Renal cortex interstitium (tissue), 11 donors: ENCODE measurements around the gene CRACR2A. TPM values are rescaled to one million over a fixed set of nuclear protein-coding genes. Genes with fewer than 3 reads are reported as not detected.

Source experiments
- DNase-seq, 11 donors: peaks; one replicate each; pipeline ENCODE4 v3.0.0-alpha.2; 2013; ENCODE audit warnings: low read depth in 9 of 11, low spot score in 4 of 11; ENCODE audit errors: extremely low read depth in 1 of 11
- polyA plus RNA-seq, 3 donors: library from polyadenylated mRNA; unstranded; fragments of 120-200 nt; gene quantifications; one replicate each; pipeline ENCODE4 v1.2.1, GENCODE V29; 2013; ENCODE audit not compliant: insufficient read length in 3 of 3

Gene CRACR2A
- polyA plus RNA-seq, 3 donors, result 1.3 to 2.2 (median 1.5) TPM

- no peak for DNase-seq
Measured at GRCh38 chr12:3730111-3730510, 22.8 kb downstream of the CRACR2A start.

DNA sequence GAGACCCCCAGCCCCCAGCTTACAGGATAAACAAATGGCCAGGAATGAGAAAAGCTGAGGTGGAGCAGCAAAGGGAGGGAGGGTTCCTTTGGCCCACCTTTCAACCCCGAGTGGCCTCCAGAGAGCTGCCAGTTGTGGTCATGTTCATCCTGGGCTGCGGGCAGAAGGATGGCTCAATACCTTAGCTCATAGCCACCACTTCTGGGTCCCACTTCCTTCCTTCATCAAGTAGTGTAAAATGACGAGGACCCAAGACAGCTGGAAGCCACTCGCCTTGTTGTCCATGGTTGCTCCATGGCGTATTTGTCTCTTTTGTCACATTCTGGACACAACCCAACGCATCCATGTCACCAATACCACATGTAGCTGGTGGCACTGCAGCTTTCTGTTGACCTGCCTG, 24.2 kb downstream of the CRACR2A start:
- DNase-seq, result no peak

DNA sequence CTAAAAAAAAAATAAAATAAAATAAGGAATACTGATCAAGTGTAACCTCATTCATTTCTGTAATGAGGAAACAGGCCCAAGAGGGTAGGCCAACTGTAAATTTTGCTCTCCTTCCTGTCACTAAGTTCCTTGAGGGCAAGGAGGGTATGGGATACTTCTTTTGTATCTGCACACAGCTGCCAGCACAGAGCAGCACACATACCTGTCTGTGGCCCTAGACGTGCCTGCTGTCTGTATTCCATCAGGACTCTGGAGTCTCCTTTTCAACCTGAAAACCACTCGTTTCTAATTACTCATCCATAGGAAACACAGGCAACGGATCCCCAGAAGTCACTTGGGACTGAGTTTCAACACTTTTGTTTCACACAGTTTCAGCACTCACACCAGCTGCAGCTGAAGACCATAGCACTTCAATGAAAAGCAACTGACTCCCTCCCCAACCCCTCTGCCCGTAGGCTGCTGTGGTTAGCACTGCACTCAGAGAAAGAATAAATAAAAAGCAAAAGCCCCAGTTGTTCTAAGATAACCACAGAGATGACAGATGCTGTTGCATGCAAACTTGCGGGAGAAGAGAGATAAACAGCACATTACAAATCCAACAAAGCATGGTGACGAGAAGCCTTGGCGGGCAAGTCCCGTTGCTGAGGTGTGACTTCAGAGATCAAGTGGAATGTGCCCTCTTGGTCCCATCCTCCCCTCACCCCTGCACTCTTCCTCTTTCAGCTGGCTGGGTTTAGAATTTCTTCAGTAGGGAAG, 24.9 kb downstream of the CRACR2A start:
- DNase-seq, result no peak

- DNase-seq, result no peak
Measured at GRCh38 chr12:3727354-3727753, 25.6 kb downstream of the CRACR2A start.

GRCh38 chr12:3726456-3726855, 26.5 kb downstream of the CRACR2A start:
- DNase-seq, result no peak

GRCh38 chr12:3725388-3726115, 27.4 kb downstream of the CRACR2A start:
- no peak for DNase-seq

- peak in 1 of 11 donors; percentile 18 for DNase-seq
Measured at GRCh38 chr12:3723916-3724805, 28.7 kb downstream of the CRACR2A start.

GRCh38 chr12:3722368-3722767, 30.5 kb downstream of the CRACR2A start:
- DNase-seq, result no peak

GRCh38 chr12:3720772-3721171, 32.1 kb downstream of the CRACR2A start:
- DNase-seq, result no peak

GRCh38 chr12:3718100-3718499, 34.8 kb downstream of the CRACR2A start:
- DNase-seq, result no peak

DNA sequence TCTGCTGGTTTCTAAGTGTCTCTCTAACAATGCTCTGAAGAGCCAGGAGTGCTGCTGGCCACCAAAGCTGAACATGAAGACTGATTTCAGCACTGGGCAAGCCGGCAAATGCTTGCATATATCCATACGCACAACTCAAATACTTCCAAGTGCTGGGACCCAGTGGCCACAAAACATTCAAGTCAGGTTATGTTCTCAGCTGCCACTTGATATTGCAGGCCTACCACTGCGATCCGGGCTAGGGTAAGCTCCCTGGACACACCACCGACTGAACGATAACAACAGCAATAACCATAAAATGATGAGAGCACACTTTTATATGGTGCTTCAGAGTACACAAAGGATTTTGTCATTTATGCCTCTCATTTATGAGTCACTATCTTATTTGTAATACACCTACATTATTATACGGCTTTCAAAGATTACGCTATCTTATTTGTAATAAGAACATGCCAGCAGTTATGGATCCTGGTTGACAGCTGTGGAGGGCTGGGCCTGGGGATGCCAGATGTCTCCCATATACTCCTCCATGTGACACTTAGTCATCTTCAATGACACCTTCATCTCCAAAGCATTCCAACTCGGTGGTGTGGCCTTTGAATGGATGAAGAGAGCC, 35.5 kb downstream of the CRACR2A start:
- DNase-seq, result no peak

DNA sequence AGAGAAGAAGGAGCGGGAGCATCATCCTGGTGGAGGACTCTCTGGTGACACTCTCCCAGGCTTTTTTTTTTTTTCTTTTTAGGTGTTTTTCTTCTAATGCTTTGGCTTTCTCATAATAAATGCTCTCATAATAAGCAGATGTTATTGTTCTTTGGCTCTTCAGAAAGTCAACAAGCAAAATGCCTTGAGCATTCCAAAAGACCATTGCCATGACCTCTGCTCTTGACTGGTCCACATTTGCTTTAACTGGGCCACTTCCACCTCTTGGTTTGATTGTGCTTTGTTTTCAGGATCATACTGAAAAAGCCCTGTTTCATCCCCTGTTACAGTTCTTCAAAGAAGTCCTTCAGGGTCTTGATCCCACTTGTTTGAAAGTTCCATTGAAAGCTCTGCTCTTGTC, 36.9 kb downstream of the CRACR2A start:
- DNase-seq, result no peak

DNA sequence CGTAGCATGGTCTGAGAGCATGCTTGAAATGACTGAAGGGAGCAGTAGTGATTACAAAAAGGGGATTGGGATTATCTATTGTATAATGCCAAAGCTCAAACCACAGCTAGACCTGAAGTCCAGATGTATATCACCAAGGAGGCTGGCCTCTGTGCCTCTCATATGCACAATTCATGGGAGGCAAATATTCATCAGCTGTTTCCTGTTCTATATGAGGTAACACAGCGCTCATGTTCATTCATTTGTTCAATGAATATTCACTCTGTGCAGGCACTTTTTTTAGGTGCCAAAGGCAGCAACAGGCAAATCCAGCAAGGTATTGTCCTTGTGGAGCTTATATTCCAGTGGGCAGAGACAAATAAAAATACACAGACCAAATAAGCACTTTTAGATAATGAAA, 39.0 kb downstream of the CRACR2A start:
- no peak for DNase-seq

DNA sequence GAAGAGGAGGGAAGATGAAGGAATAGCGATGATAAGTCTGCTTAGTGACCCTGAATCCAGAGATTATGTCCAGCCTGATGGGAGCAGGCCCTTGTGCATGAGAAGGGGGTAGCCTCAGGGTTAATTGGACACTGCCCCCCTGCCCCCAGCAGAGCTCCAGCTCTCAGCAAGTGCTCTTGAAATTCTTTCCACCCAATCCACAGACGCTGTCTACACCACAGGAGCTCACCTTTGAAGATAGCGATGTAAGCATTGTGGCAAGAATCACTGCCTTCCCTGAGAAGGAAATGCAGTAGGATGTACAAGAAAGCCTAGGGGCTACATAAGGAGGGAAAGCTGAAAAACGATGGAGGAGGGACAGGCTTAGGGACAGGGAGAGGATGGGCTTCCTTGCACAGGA, 39.4 kb downstream of the CRACR2A start:
- no peak for DNase-seq

- no peak for DNase-seq
Measured at GRCh38 chr12:3712209-3712992, 40.5 kb downstream of the CRACR2A start.

DNA sequence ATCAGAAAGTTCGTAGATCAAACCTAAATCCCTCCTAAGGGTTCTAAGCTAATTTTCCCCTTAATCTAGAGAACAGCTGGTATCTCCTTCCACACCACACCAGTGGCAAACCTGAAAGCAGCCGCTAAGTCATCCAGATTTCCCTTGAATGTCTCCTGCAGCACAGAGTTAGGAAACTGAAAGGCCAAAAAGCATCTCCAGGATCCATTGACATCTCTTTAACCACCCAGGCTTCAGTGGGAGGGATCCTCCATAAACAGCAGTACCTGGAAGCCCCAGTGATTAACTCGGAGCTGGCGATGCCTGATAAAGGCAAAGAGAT, 47.6 kb downstream of the CRACR2A start:
- DNase-seq, result no peak

DNA sequence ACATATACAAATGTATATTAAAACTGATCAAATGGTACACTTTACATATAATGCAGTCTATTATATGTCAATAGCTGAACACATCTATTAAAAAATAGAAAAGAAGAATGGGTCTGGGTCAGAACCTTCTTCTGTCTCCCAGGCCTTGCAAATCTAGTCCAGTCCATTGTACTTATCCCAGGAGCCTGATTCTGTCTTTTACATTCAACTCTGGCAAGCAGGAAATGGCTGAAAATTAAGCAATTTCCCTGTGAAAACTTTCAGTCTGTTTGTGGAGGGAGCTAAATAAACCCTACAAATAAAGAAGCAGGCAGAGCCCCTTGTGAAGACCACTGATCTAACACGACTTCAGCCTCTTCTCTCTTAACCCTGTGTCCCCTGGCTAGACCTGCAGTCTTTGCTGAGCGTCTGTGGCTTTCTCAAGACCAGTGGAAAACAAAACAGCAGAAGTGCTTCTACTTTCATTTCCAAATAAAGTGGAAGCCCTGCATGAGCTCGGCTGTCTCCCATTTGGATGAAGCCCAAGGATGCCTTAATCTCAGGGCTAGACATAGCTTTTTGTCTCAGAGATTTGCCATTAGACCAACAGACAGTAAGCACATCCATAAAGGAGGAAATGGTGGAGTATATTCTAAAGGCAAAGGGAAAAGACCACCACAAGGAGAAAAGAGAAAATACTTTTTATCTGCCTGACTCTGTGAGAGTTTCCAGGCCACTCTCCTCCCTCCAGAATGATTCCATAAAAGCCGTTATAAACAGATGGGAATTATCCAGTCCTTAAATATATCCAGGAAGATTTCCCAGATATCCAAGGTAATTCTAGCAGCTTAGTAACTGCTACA, 48.2 kb downstream of the CRACR2A start:
- no peak for DNase-seq

DNA sequence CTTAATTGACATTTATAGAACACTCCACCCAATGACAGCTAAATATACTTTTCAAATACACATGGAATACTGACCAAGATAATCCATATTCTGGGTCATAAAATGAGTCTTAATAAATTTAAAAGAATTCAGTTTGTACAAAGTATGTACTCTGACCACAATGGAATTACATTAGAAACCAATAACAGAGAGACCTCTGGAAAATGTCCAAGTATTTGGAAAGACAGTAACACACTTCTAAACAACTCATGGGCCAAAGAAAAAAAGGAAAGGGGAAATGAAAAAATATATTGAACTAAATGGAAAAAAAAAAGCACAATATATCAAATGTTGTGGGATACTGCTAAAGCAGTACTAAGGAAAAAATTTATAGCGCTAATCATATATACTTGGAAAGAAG, 52.0 kb downstream of the CRACR2A start:
- no peak for DNase-seq
